H9 (cell line): ENCODE results near the gene GSC2. TPM values are rescaled to one million over a fixed set of nuclear protein-coding genes. Genes with fewer than 3 reads are reported as not detected.
"Not testable (repeated sequence)": the region's sequence is repeated elsewhere in the genome, so short reads cannot be mapped to it uniquely, and the experiment has no call there.

Experiments
- DNase-seq: peaks from one replicate; pipeline ENCODE4 v3.0.0-alpha.2; 2017
- H2AFZ ChIP-seq: one replicate; pipeline ENCODE4 v1.6.1; 2013; ENCODE audit warnings: mild to moderate bottlenecking, low read length, control low read depth, moderate library complexity
- H2AK5ac ChIP-seq: 2 replicates; pipeline ENCODE4 v1.6.1; 2013; ENCODE audit warnings: low read length, control low read depth, mixed read lengths; ENCODE audit not compliant: insufficient read length
- H2BK120ac ChIP-seq: one replicate; pipeline ENCODE4 v1.6.1; 2013; ENCODE audit warnings: low read depth, mild to moderate bottlenecking, low read length, control low read depth, inconsistent platforms; ENCODE audit not compliant: poor library complexity, severe bottlenecking
- H2BK12ac ChIP-seq: 2 replicates; pipeline ENCODE4 v1.6.1; 2013; ENCODE audit warnings: low read length, control low read depth, mixed read lengths, low read depth; ENCODE audit not compliant: insufficient read length
- H2BK15ac ChIP-seq: 2 replicates; pipeline ENCODE4 v1.6.1; 2013; ENCODE audit warnings: low read depth, low read length, control low read depth
- H2BK20ac ChIP-seq: one replicate; pipeline ENCODE4 v1.6.1; 2013; ENCODE audit warnings: low read depth, mild to moderate bottlenecking, low read length, control low read depth, inconsistent platforms; ENCODE audit not compliant: poor library complexity, severe bottlenecking
- H2BK5ac ChIP-seq: 2 replicates; pipeline ENCODE4 v1.6.1; 2013; ENCODE audit warnings: low read length, control low read depth, mixed read lengths; ENCODE audit not compliant: insufficient read length
- H3K14ac ChIP-seq: 2 replicates; pipeline ENCODE4 v1.6.1; 2013; ENCODE audit warnings: low read length, control low read depth; ENCODE audit not compliant: insufficient read depth
- H3K18ac ChIP-seq: 2 replicates; pipeline ENCODE4 v1.6.1; 2013; ENCODE audit warnings: low read depth, mild to moderate bottlenecking, mixed read lengths, low read length, control low read depth; ENCODE audit not compliant: insufficient read length
- H3K23ac ChIP-seq: 2 replicates; pipeline ENCODE4 v1.6.1; 2013; ENCODE audit warnings: low read length, control low read depth, mixed read lengths, low read depth; ENCODE audit not compliant: insufficient read length
- H3K23me2 ChIP-seq: 2 replicates; pipeline ENCODE4 v1.6.1; 2013; ENCODE audit warnings: low read depth, mild to moderate bottlenecking, mixed read lengths, low read length, control low read depth; ENCODE audit not compliant: insufficient read length, poor library complexity, severe bottlenecking
- H3K27ac ChIP-seq: 2 replicates; pipeline ENCODE4 v1.5.1; 2013; ENCODE audit warnings: low read length, control low read depth, mixed read lengths, low read depth; ENCODE audit not compliant: insufficient read length
- H3K27me3 ChIP-seq: 2 replicates; pipeline ENCODE4 v1.6.1; 2013; ENCODE audit warnings: low read length, control low read depth, inconsistent platforms; ENCODE audit not compliant: insufficient read depth
- H3K4ac ChIP-seq: 2 replicates; pipeline ENCODE4 v1.6.1; 2013; ENCODE audit warnings: low read depth, mild to moderate bottlenecking, control low read depth, inconsistent platforms, low read length, moderate library complexity
- H3K4me1 ChIP-seq: 2 replicates; pipeline ENCODE4 v1.6.1; 2013; ENCODE audit warnings: low read length, control low read depth, inconsistent platforms; ENCODE audit not compliant: insufficient read depth
- H3K4me2 ChIP-seq: 2 replicates; pipeline ENCODE4 v1.6.1; 2013; ENCODE audit warnings: low read length, control low read depth, mixed read lengths; ENCODE audit not compliant: insufficient read length, insufficient read depth
- H3K56ac ChIP-seq: 2 replicates; pipeline ENCODE4 v1.6.1; 2013; ENCODE audit warnings: low read depth, mild to moderate bottlenecking, mixed read lengths, low read length, control low read depth; ENCODE audit not compliant: insufficient read length
- H3K79me1 ChIP-seq: 2 replicates; pipeline ENCODE4 v1.6.1; 2013; ENCODE audit warnings: low read depth, mild to moderate bottlenecking, moderate library complexity, low read length, control low read depth, inconsistent platforms; ENCODE audit not compliant: insufficient read depth, poor library complexity, severe bottlenecking
- H3K79me2 ChIP-seq: 2 replicates; pipeline ENCODE4 v1.6.1; 2013; ENCODE audit warnings: low read length, control low read depth, inconsistent platforms; ENCODE audit not compliant: insufficient read depth
- H3K9ac ChIP-seq: 2 replicates; pipeline ENCODE4 v1.6.1; 2013; ENCODE audit warnings: low read length, control low read depth, mixed read lengths; ENCODE audit not compliant: insufficient read length; ENCODE audit errors: extremely low read depth
- H3K9me3 ChIP-seq: one replicate; pipeline ENCODE4 v1.6.1; 2013; ENCODE audit warnings: low read depth, low read length, inconsistent platforms; ENCODE audit not compliant: control insufficient read depth
- H3T11ph ChIP-seq: one replicate; pipeline ENCODE4 v1.6.1; 2013; ENCODE audit warnings: mild to moderate bottlenecking, low read length, control low read depth, inconsistent platforms
- H4K20me1 ChIP-seq: one replicate; pipeline ENCODE4 v1.6.1; 2013; ENCODE audit not compliant: control insufficient read depth, insufficient read length, insufficient read depth
- H4K5ac ChIP-seq: 2 replicates; pipeline ENCODE4 v1.6.1; 2013; ENCODE audit warnings: low read depth, mild to moderate bottlenecking, mixed read lengths, low read length, control low read depth; ENCODE audit not compliant: insufficient read length
- H4K8ac ChIP-seq: replicated peaks from 2 replicates; pipeline ENCODE4 v1.6.1; 2013; ENCODE audit warnings: low read length, control low read depth, mixed read lengths, low read depth; ENCODE audit not compliant: insufficient read length
- H4K91ac ChIP-seq: 2 replicates; pipeline ENCODE4 v1.6.1; 2013; ENCODE audit warnings: low read depth, mild to moderate bottlenecking, moderate library complexity, mixed read lengths, low read length, control low read depth; ENCODE audit not compliant: insufficient read length
- H3K27ac Mint-ChIP-seq, 3 experiments: 2 replicates in 2 of 3; 3 replicates in 1 of 3; pipeline ENCODE4 v1.8.0; 2020 to 2021; ENCODE audit warnings: mixed read lengths in 3 of 3, mild to moderate bottlenecking in 1 of 3, moderate library complexity in 1 of 3
- H3K27me3 Mint-ChIP-seq: 2 replicates; pipeline ENCODE4 v1.8.0; 2021; ENCODE audit warnings: low read depth, mild to moderate bottlenecking, moderate library complexity, mixed read lengths
- H3K36me3 Mint-ChIP-seq, 3 experiments: 2 replicates in 2 of 3; 3 replicates in 1 of 3; pipeline ENCODE4 v1.8.0; 2020 to 2021; ENCODE audit warnings: low read depth in 3 of 3, mixed read lengths in 3 of 3; ENCODE audit not compliant: insufficient read depth in 1 of 3
- H3K4me1 Mint-ChIP-seq, 2 experiments: 2 replicates each; pipeline ENCODE4 v1.8.0; 2020; ENCODE audit warnings: mixed read lengths in 2 of 2
- H3K4me3 Mint-ChIP-seq, 2 experiments: 2 replicates in 1 of 2; 3 replicates in 1 of 2; pipeline ENCODE4 v1.8.0; 2020 to 2021; ENCODE audit warnings: mild to moderate bottlenecking in 2 of 2, mixed read lengths in 2 of 2, moderate library complexity in 1 of 2
- H3K9me3 Mint-ChIP-seq, 2 experiments: 2 replicates in 1 of 2; 3 replicates in 1 of 2; pipeline ENCODE4 v1.8.0; 2020; ENCODE audit warnings: mild to moderate bottlenecking in 2 of 2, mixed read lengths in 2 of 2, moderate library complexity in 1 of 2
- WGBS: extraction: QIAGEN DNeasy Blood & Tissue Kit; methylation state at CpG from one replicate; pipeline ENCODE4 v1.1.7; 2013; ENCODE audit warnings: missing lambda C conversion rate, low lambda C conversion rate, mixed read lengths; ENCODE audit not compliant: insufficient read length; ENCODE audit errors: extremely low coverage; 5-methylcytosine and 5-hydroxymethylcytosine counted together
- total RNA-seq: library from RNA; stranded (reverse); gene quantifications from 2 replicates; pipeline ENCODE4 v1.2.1, GENCODE V29; 2021
- TF ChIP-seq, protein P1 (sequence below): fragments of 200-600 bp; sonication (generic); conservative IDR thresholded peaks from 3 replicates; pipeline ENCODE4 v1.8.0; 2021; ENCODE audit warnings: antibody characterized with exemption, mild to moderate bottlenecking

The GSC2 gene
- total RNA-seq, 1 experiment from 2014 or later: 0.22 TPM

DNA sequence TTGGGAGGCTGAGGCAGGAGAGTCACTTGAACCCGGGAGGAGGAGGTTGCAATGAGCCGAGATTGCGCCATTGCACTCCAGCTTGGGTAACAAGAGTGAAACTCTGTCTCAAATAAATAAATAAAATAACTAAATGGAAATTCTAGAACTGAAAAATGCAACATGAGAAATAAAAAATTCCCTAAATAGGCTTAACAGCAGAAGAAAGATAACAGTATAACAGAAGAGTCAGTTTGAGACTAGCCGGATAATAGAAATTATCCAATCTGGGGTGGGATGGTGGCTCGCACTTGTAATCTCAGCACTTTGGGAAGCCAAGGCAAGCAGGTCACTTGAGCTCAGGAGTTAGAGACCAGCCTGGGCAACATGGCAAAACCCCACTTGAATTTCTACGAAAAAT lies 14.3 kb upstream of the GSC2 start:
- Histone ChIP-seq H3K9ac (no peak overlapping the region), H2BK15ac (no peak overlapping the region), H3K79me2 (no peaks in the 10 kb centered on the region), H2AK5ac (no peak overlapping the region), H3K23ac (no peak overlapping the region), H3K4ac (no peak overlapping the region), H3K79me1 (no peaks in the 10 kb centered on the region), H2BK12ac (no peak overlapping the region), H2BK5ac (no peak overlapping the region), H3K56ac (no peak overlapping the region), H4K8ac (no peak overlapping the region), H3K9me3 (no peaks in the 10 kb centered on the region), H2AFZ (no peak overlapping the region), H2BK120ac (no peak overlapping the region), H3K27ac (no peak overlapping the region), H3K14ac (no peak overlapping the region), H3K23me2 (no peaks in the 10 kb centered on the region), H4K20me1 (no peaks in the 10 kb centered on the region), H4K91ac (no peak overlapping the region), H3K4me1 (no peaks in the 10 kb centered on the region), H3T11ph (no peak overlapping the region), H2BK20ac (no peak overlapping the region), H4K5ac (no peak overlapping the region), H3K4me2 (no peak overlapping the region), H3K18ac (no peak overlapping the region), H3K27me3 (no peaks in the 10 kb centered on the region; the same call in 1 of the 2 replicates)
- H3K4me3 Mint-ChIP-seq: no peak overlapping the region
- TF ChIP-seq, protein P1, sequence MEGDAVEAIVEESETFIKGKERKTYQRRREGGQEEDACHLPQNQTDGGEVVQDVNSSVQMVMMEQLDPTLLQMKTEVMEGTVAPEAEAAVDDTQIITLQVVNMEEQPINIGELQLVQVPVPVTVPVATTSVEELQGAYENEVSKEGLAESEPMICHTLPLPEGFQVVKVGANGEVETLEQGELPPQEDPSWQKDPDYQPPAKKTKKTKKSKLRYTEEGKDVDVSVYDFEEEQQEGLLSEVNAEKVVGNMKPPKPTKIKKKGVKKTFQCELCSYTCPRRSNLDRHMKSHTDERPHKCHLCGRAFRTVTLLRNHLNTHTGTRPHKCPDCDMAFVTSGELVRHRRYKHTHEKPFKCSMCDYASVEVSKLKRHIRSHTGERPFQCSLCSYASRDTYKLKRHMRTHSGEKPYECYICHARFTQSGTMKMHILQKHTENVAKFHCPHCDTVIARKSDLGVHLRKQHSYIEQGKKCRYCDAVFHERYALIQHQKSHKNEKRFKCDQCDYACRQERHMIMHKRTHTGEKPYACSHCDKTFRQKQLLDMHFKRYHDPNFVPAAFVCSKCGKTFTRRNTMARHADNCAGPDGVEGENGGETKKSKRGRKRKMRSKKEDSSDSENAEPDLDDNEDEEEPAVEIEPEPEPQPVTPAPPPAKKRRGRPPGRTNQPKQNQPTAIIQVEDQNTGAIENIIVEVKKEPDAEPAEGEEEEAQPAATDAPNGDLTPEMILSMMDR: no peak
- H3K27ac Mint-ChIP-seq: no peak overlapping the region
- H3K9me3 Mint-ChIP-seq: no peaks in the 10 kb centered on the region
- WGBS: no CpG with 5 or more reads among the region's 6 CpGs
- peaks cover under 1 to 11% of the 10 kb centered on the region in 2 experiments for H3K4me1 Mint-ChIP-seq
- peaks cover 82% of the 10 kb centered on the region for H3K27me3 Mint-ChIP-seq
- DNase-seq: no peak
- H3K36me3 Mint-ChIP-seq: no peaks in the 10 kb centered on the region

DNA sequence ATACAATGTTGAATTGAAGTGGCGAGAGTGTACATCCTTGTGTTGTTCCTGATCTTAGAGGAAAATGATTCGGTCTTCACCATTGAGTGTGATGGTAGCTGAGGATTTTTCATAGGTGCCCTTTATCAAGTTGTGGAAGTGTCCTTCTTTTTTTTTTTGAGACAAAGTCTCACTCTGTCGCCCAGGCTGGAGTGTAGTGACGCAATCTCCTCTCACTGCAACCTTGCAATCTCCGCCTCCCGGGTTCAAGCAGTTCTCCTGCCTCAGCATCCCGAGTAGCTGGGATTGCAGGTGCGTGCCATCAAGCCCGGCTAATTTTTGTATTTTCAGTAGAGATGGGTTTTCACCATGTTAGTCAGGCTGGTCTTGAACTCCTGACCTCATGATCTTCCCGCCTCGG lies 8.6 kb upstream of the GSC2 start:
- H3K27me3 Mint-ChIP-seq: peaks cover 83% of the 10 kb centered on the region

More for the DNA sequence above, 8.6 kb upstream of the GSC2 start:
- not testable (repeated sequence) for H2BK15ac ChIP-seq, H2BK12ac ChIP-seq, H4K8ac ChIP-seq, H3K4me3 Mint-ChIP-seq, H3K9ac ChIP-seq, H3K4me2 ChIP-seq, DNase-seq, H3K4me1 ChIP-seq, H3K27me3 ChIP-seq, H3K23me2 ChIP-seq, H3K9me3 ChIP-seq, H3K27ac ChIP-seq, H2BK120ac ChIP-seq, H3K4me1 Mint-ChIP-seq, H4K5ac ChIP-seq, H2AFZ ChIP-seq, H3K14ac ChIP-seq, H3K4ac ChIP-seq, H4K91ac ChIP-seq, H3K79me2 ChIP-seq, H3K23ac ChIP-seq, H4K20me1 ChIP-seq, H3K18ac ChIP-seq, H3T11ph ChIP-seq, H3K79me1 ChIP-seq, H3K9me3 Mint-ChIP-seq, H3K36me3 Mint-ChIP-seq, H2BK20ac ChIP-seq, H2BK5ac ChIP-seq, H3K56ac ChIP-seq, H2AK5ac ChIP-seq
- H3K27ac Mint-ChIP-seq: peak overlapping the region in 1 of 3 experiments; percentile 15; a peak in 1 of 7 replicates
- no CpG with 5 or more reads among the region's 11 CpGs for WGBS
